ENCODE results near the gene SP7.

Gene SP7

GRCh38 chr12:53345486-53346188, 9.5 kb upstream of the SP7 start:
- Histone ChIP-seq H3K9ac (ENCODE audit: low read length in 2 of 2) (peak overlapping the region; percentile 29 to 75), H3K9me3 (ENCODE audit: control insufficient read depth in 2 of 2, low read length in 2 of 2) (no peaks in the 10 kb centered on the region), H3K4me1 (ENCODE audit: control insufficient read depth, insufficient read depth, low read length) (peaks cover 18% of the 10 kb centered on the region), H3K27ac (ENCODE audit: low read length) (peak overlapping the region; percentile 77), H3K36me3 (ENCODE audit: control insufficient read depth in 2 of 2, insufficient read depth in 2 of 2, low read length in 2 of 2) (no peaks in the 10 kb centered on the region), H3K4me3 (ENCODE audit: low read length in 2 of 2) (peak overlapping the region in 1 of 2 donors; percentile 86), H3K27me3 (ENCODE audit: control insufficient read depth in 1 of 2, insufficient read depth in 2 of 2, low read length in 2 of 2) (no peaks in the 10 kb centered on the region)

GRCh38 chr12:53344824-53345485, 8.8 kb upstream of the SP7 start:
- Histone ChIP-seq H3K36me3 (ENCODE audit: control insufficient read depth in 2 of 2, insufficient read depth in 2 of 2, low read length in 2 of 2) (no peaks in the 10 kb centered on the region), H3K27ac (ENCODE audit: low read length) (peak overlapping the region; percentile 77), H3K9me3 (ENCODE audit: control insufficient read depth in 2 of 2, low read length in 2 of 2) (no peaks in the 10 kb centered on the region), H3K27me3 (ENCODE audit: control insufficient read depth in 1 of 2, insufficient read depth in 2 of 2, low read length in 2 of 2) (no peaks in the 10 kb centered on the region), H3K4me1 (ENCODE audit: control insufficient read depth, insufficient read depth, low read length) (peaks cover 18% of the 10 kb centered on the region), H3K4me3 (ENCODE audit: low read length in 2 of 2) (peak overlapping the region; percentile 86), H3K9ac (ENCODE audit: low read length in 2 of 2) (peak overlapping the region; percentile 75 to 84)

GRCh38 chr12:53344487-53344823, 8.3 kb upstream of the SP7 start:
- peak overlapping the region; percentile 60 to 86 for H3K4me3 ChIP-seq (ENCODE audit: low read length in 2 of 2)
- H3K9ac ChIP-seq (ENCODE audit: low read length in 2 of 2), result peak overlapping the region; percentile 71 to 72
- no peaks in the 10 kb centered on the region for H3K27me3 ChIP-seq (ENCODE audit: control insufficient read depth in 1 of 2, insufficient read depth in 2 of 2, low read length in 2 of 2)
- no peaks in the 10 kb centered on the region for H3K36me3 ChIP-seq (ENCODE audit: control insufficient read depth in 2 of 2, insufficient read depth in 2 of 2, low read length in 2 of 2)
- H3K4me1 ChIP-seq (ENCODE audit: control insufficient read depth, insufficient read depth, low read length), result peaks cover 18% of the 10 kb centered on the region
- peak overlapping the region; percentile 77 for H3K27ac ChIP-seq (ENCODE audit: low read length)
- no peaks in the 10 kb centered on the region for H3K9me3 ChIP-seq (ENCODE audit: control insufficient read depth in 2 of 2, low read length in 2 of 2)

DNA sequence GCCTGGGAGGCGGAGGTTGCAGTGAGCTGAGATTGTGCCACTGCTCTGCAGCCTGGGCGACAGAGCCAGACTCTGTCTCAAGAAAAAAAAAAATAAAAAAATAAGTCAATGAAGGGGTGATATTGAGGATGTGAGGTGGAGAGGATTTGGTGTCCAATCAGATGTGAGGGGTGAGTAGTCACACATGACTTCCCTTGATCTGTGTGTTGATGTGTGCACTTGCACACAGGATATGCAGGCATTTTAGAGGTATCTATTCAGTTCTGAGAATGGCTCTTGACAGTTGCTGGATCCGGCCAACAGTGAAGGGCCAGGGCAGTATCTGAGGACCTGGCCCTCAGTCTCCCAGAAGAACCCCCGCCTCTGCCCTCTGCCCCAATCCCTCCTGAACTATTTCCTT, 7.8 kb upstream of the SP7 start:
- H3K27ac ChIP-seq (ENCODE audit: low read length), result peak overlapping the region; percentile 24
- peaks cover 1% of the 10 kb centered on the region in 2 donors for H3K27me3 ChIP-seq (ENCODE audit: control insufficient read depth in 1 of 2, insufficient read depth in 2 of 2, low read length in 2 of 2)
- H3K36me3 ChIP-seq (ENCODE audit: control insufficient read depth in 2 of 2, insufficient read depth in 2 of 2, low read length in 2 of 2), result no peaks in the 10 kb centered on the region
- H3K4me3 ChIP-seq (ENCODE audit: low read length in 2 of 2), result peak overlapping the region in 1 of 2 donors; percentile 86
- H3K9ac ChIP-seq (ENCODE audit: low read length in 2 of 2), result peak overlapping the region in 1 of 2 donors; percentile 71
- peaks cover 18% of the 10 kb centered on the region for H3K4me1 ChIP-seq (ENCODE audit: control insufficient read depth, insufficient read depth, low read length)
- no peaks in the 10 kb centered on the region for H3K9me3 ChIP-seq (ENCODE audit: control insufficient read depth in 2 of 2, low read length in 2 of 2)

DNA sequence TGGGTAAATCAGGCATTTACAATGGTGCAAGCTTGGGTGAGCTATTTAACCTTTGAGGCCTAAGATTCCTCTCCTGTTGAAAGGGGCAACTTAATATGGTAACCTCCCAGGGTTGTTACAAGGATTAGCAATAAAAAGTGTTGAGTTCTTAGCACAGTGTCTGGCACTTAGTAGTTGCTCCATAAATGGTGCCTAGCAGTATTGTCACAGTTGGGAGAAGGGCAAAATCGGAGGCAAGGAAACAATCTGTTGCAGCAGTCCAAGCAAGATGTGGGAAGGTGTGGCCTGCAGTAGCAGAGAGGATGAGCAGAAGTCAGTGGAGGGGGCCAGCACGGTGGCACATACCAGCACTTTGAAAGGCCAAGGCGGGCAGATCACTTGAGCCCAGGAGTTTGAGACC, 7.3 kb upstream of the SP7 start:
- H3K9ac ChIP-seq (ENCODE audit: low read length in 2 of 2), result no peak overlapping the region
- no peaks in the 10 kb centered on the region for H3K36me3 ChIP-seq (ENCODE audit: control insufficient read depth in 2 of 2, insufficient read depth in 2 of 2, low read length in 2 of 2)
- H3K27me3 ChIP-seq (ENCODE audit: control insufficient read depth in 1 of 2, insufficient read depth in 2 of 2, low read length in 2 of 2), result peaks cover 6% of the 10 kb centered on the region in 2 donors
- H3K27ac ChIP-seq (ENCODE audit: low read length), result no peak overlapping the region
- no peaks in the 10 kb centered on the region for H3K9me3 ChIP-seq (ENCODE audit: control insufficient read depth in 2 of 2, low read length in 2 of 2)
- no peak overlapping the region for H3K4me3 ChIP-seq (ENCODE audit: low read length in 2 of 2)
- peaks cover 18% of the 10 kb centered on the region for H3K4me1 ChIP-seq (ENCODE audit: control insufficient read depth, insufficient read depth, low read length)

DNA sequence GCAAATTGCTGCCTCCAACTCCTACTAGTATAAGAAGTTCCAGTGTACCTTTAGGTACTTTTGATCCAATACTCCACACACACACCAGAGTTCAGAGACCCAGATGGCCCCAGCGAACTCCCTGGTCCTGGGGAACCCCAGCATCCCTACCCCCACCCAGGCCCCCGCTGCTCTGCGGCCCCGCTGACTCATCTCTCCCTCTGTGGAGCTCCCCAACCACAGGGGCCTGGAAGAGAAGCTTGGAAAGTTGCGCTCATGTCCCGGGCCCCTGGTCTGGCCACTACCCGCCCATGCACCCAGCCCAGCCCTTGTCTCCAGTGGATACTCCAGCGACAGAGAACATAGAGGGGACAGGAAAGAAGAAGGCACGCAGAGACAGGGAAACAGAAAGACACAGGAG, 4.2 kb upstream of the SP7 start:
- Histone ChIP-seq H3K36me3 (ENCODE audit: control insufficient read depth in 2 of 2, insufficient read depth in 2 of 2, low read length in 2 of 2) (no peaks in the 10 kb centered on the region), H3K4me1 (ENCODE audit: control insufficient read depth, insufficient read depth, low read length) (peaks cover 8% of the 10 kb centered on the region), H3K4me3 (ENCODE audit: low read length in 2 of 2) (no peak overlapping the region), H3K9me3 (ENCODE audit: control insufficient read depth in 2 of 2, low read length in 2 of 2) (no peaks in the 10 kb centered on the region), H3K9ac (ENCODE audit: low read length in 2 of 2) (no peak overlapping the region), H3K27ac (ENCODE audit: low read length) (no peak overlapping the region), H3K27me3 (ENCODE audit: control insufficient read depth in 1 of 2, insufficient read depth in 2 of 2, low read length in 2 of 2) (peaks cover 28 to 33% of the 10 kb centered on the region in 2 donors)

DNA sequence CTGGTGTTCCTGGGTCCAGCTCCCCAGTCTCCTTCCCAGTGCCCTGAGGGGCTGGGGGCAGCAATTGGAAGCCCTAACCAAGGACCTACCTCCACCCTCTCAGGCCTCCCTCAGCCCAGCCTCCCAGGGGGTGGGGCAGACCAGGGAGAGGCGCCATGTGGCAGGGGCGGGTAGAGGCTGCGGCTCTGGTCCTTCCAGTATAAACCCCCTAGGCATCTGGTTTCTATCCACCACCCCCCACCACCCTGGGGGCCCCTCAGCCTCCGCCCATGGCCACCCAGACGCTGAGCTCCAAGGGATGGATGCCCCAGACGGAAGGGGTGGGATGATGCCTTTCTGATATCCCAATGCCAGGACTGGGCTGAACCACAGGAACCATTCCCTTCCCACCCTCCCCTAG, 2.8 kb upstream of the SP7 start:
- Histone ChIP-seq H3K4me1 (ENCODE audit: control insufficient read depth, insufficient read depth, low read length) (no peaks in the 10 kb centered on the region), H3K4me3 (ENCODE audit: low read length in 2 of 2) (no peak overlapping the region), H3K36me3 (ENCODE audit: control insufficient read depth in 2 of 2, insufficient read depth in 2 of 2, low read length in 2 of 2) (no peaks in the 10 kb centered on the region), H3K9me3 (ENCODE audit: control insufficient read depth in 2 of 2, low read length in 2 of 2) (no peaks in the 10 kb centered on the region), H3K9ac (ENCODE audit: low read length in 2 of 2) (no peak overlapping the region), H3K27me3 (ENCODE audit: control insufficient read depth in 1 of 2, insufficient read depth in 2 of 2, low read length in 2 of 2) (peaks cover 33 to 43% of the 10 kb centered on the region in 2 donors), H3K27ac (ENCODE audit: low read length) (no peak overlapping the region)

DNA sequence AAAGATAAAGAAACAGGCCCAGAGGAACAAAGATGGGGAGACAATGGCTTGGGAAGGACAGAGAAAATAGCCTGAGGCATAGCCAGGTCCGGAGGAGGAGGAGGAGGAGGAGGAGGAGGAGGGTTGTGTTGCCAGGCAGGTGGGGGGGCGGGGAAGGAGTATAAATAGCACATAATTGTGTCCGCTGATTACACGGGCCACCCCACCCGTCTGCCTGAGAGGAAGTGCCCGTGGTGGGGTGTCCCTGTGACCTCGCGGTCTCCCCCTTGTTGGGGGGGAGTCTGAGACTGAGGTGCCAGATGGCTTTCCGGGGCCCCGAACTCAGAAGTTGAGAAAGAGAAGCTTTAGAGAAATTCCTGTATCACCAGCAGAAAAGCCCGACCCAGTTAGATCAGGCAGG, 1.9 kb upstream of the SP7 start:
- Histone ChIP-seq H3K4me1 (ENCODE audit: control insufficient read depth, insufficient read depth, low read length) (no peaks in the 10 kb centered on the region), H3K36me3 (ENCODE audit: control insufficient read depth in 2 of 2, insufficient read depth in 2 of 2, low read length in 2 of 2) (no peaks in the 10 kb centered on the region), H3K27ac (ENCODE audit: low read length) (no peak overlapping the region), H3K27me3 (ENCODE audit: control insufficient read depth in 1 of 2, insufficient read depth in 2 of 2, low read length in 2 of 2) (peaks cover 38 to 47% of the 10 kb centered on the region in 2 donors), H3K9me3 (ENCODE audit: control insufficient read depth in 2 of 2, low read length in 2 of 2) (no peaks in the 10 kb centered on the region), H3K4me3 (ENCODE audit: low read length in 2 of 2) (no peak overlapping the region), H3K9ac (ENCODE audit: low read length in 2 of 2) (no peak overlapping the region)

GRCh38 chr12:53334822-53335221, 1.3 kb downstream of the SP7 start:
- no peaks in the 10 kb centered on the region for H3K4me1 ChIP-seq (ENCODE audit: control insufficient read depth, insufficient read depth, low read length)
- no peaks in the 10 kb centered on the region for H3K9me3 ChIP-seq (ENCODE audit: control insufficient read depth in 2 of 2, low read length in 2 of 2)
- H3K27me3 ChIP-seq (ENCODE audit: control insufficient read depth in 1 of 2, insufficient read depth in 2 of 2, low read length in 2 of 2), result peaks cover 47 to 57% of the 10 kb centered on the region in 2 donors
- H3K4me3 ChIP-seq (ENCODE audit: low read length in 2 of 2), result no peak overlapping the region
- no peak overlapping the region for H3K27ac ChIP-seq (ENCODE audit: low read length)
- H3K36me3 ChIP-seq (ENCODE audit: control insufficient read depth in 2 of 2, insufficient read depth in 2 of 2, low read length in 2 of 2), result no peaks in the 10 kb centered on the region
- no peak overlapping the region for H3K9ac ChIP-seq (ENCODE audit: low read length in 2 of 2)

GRCh38 chr12:53333845-53334244, 2.3 kb downstream of the SP7 start:
- no peak overlapping the region for H3K4me3 ChIP-seq (ENCODE audit: low read length in 2 of 2)
- H3K9ac ChIP-seq (ENCODE audit: low read length in 2 of 2), result no peak overlapping the region
- no peaks in the 10 kb centered on the region for H3K4me1 ChIP-seq (ENCODE audit: control insufficient read depth, insufficient read depth, low read length)
- no peak overlapping the region for H3K27ac ChIP-seq (ENCODE audit: low read length)
- no peaks in the 10 kb centered on the region for H3K9me3 ChIP-seq (ENCODE audit: control insufficient read depth in 2 of 2, low read length in 2 of 2)
- peaks cover 45 to 54% of the 10 kb centered on the region in 2 donors for H3K27me3 ChIP-seq (ENCODE audit: control insufficient read depth in 1 of 2, insufficient read depth in 2 of 2, low read length in 2 of 2)
- no peaks in the 10 kb centered on the region for H3K36me3 ChIP-seq (ENCODE audit: control insufficient read depth in 2 of 2, insufficient read depth in 2 of 2, low read length in 2 of 2)

DNA sequence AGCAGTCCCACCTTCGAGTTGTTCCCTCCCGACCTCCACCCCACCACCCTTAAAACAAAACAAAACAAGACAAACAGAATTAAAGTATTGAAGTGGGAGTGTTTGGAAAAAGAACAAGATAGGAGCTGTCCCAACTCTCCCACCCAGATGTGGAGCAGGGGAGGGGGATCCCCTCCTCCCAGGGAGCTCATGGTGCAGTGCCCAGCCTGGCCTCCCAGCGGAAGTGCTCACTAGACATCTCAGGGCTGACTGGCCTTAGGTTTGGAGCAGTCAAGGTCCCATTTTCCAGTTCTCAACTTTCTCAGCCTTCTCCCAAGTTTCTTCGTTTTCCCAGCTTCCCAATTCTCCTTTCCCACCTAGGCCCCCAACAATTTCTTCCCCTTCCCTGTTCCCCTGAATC, 2.9 kb downstream of the SP7 start:
- no peaks in the 10 kb centered on the region for H3K9me3 ChIP-seq (ENCODE audit: control insufficient read depth in 2 of 2, low read length in 2 of 2)
- H3K27me3 ChIP-seq (ENCODE audit: control insufficient read depth in 1 of 2, insufficient read depth in 2 of 2, low read length in 2 of 2), result peaks cover 40 to 49% of the 10 kb centered on the region in 2 donors
- H3K27ac ChIP-seq (ENCODE audit: low read length), result no peak overlapping the region
- no peak overlapping the region for H3K4me3 ChIP-seq (ENCODE audit: low read length in 2 of 2)
- H3K36me3 ChIP-seq (ENCODE audit: control insufficient read depth in 2 of 2, insufficient read depth in 2 of 2, low read length in 2 of 2), result no peaks in the 10 kb centered on the region
- H3K9ac ChIP-seq (ENCODE audit: low read length in 2 of 2), result no peak overlapping the region
- no peaks in the 10 kb centered on the region for H3K4me1 ChIP-seq (ENCODE audit: control insufficient read depth, insufficient read depth, low read length)
